SK-N-SH (cell line): ENCODE data around the gene CCDC148.

Source experiments
- CHD2 ChIP-seq: fragments of 150-350 bp; IDR thresholded peaks from 2 replicates; pipeline ENCODE4 v1.6.1; 2018; ENCODE audit warnings: low read length; ENCODE audit not compliant: partially characterized antibody
- CTCF ChIP-seq: fragments of 200-600 bp; sonication (generic); IDR thresholded peaks from 2 replicates; pipeline ENCODE4 v1.6.1; 2017; ENCODE audit warnings: antibody characterized with exemption, mild to moderate bottlenecking, moderate library complexity
- EZH2phosphoT487 ChIP-seq: fragments of 200-600 bp; sonication (generic); IDR thresholded peaks from 2 replicates; pipeline ENCODE4 v1.6.1; 2017; ENCODE audit warnings: low read depth, mixed run types, mild to moderate bottlenecking, antibody characterized with exemption, moderate library complexity, borderline replicate concordance
- RCOR1 ChIP-seq: fragments of 150-350 bp; IDR thresholded peaks from 2 replicates; pipeline ENCODE4 v1.6.1; 2017; ENCODE audit warnings: antibody characterized with exemption, low read length
- RFX5 ChIP-seq: IDR thresholded peaks from 2 replicates; pipeline ENCODE4 v1.6.1; 2012; ENCODE audit warnings: mild to moderate bottlenecking, improper control_type of control experiment, low read length
- SIN3A ChIP-seq: IDR thresholded peaks from 2 replicates; pipeline ENCODE4 v1.6.1; 2012; ENCODE audit warnings: low read depth, mild to moderate bottlenecking, low read length, moderate library complexity, borderline replicate concordance
- TCF12 ChIP-seq: IDR thresholded peaks from 2 replicates; pipeline ENCODE4 v1.4.0; 2012

- TF ChIP-seq TCF12, result no peak
- no peak for TF ChIP-seq CHD2
- TF ChIP-seq RCOR1, result no peak
- no peak for TF ChIP-seq RFX5
- no peak for TF ChIP-seq SIN3A
- no peak for TF ChIP-seq CTCF
- TF ChIP-seq EZH2phosphoT487, result no peak
Observed at GRCh38 chr2:158251356-158251755, 205.2 kb downstream of the CCDC148 start.
